Epithelial cell of proximal tubule (primary cell): Measurements from ENCODE around the gene FHIT. TPM values are rescaled to one million over a fixed set of nuclear protein-coding genes. Genes with fewer than 3 reads are reported as not detected.

Experiments used
- DNase-seq: peaks from one replicate; pipeline ENCODE4 v3.0.0-alpha.2; 2011; ENCODE audit warnings: low read depth
- H3K4me3 ChIP-seq: 2 replicates; pipeline ENCODE4 v1.5.1; 2011; ENCODE audit warnings: low read depth, mild to moderate bottlenecking, low read length
- total RNA-seq: library from RNA; depleted of rRNA; stranded (reverse); fragments of >200 nt; gene quantifications from 2 replicates; pipeline ENCODE4 v1.2.3, GENCODE V29; 2015
- TF ChIP-seq, protein P1 (sequence below): conservative IDR thresholded peaks from 2 replicates; pipeline ENCODE4 v1.5.1; 2012; ENCODE audit warnings: low read depth, mild to moderate bottlenecking, low read length

Gene FHIT
- total RNA-seq, 1 donor from 2014 or later: 3.7 TPM

DNA sequence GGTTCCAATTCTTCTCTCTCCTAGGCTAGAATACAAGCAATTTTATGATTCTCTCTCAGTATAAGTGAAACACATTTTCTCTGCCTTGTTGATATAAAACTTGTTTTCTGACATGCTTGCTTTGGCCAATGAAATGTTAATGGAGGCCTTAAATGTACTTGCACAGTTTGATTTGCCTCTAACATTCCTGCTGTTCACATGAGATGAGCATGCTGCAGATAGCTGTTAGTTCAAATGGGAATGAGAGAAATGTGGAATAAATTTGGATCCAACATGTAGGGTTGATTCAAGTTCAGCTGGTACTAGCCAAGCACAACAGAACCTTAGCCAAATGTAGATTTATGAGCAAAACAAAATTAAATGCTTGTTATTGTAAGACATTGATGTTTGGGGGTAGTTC, 32.6 kb upstream of the FHIT start:
- TF ChIP-seq, protein P1, sequence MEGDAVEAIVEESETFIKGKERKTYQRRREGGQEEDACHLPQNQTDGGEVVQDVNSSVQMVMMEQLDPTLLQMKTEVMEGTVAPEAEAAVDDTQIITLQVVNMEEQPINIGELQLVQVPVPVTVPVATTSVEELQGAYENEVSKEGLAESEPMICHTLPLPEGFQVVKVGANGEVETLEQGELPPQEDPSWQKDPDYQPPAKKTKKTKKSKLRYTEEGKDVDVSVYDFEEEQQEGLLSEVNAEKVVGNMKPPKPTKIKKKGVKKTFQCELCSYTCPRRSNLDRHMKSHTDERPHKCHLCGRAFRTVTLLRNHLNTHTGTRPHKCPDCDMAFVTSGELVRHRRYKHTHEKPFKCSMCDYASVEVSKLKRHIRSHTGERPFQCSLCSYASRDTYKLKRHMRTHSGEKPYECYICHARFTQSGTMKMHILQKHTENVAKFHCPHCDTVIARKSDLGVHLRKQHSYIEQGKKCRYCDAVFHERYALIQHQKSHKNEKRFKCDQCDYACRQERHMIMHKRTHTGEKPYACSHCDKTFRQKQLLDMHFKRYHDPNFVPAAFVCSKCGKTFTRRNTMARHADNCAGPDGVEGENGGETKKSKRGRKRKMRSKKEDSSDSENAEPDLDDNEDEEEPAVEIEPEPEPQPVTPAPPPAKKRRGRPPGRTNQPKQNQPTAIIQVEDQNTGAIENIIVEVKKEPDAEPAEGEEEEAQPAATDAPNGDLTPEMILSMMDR: no peak
- no peak for DNase-seq

DNA sequence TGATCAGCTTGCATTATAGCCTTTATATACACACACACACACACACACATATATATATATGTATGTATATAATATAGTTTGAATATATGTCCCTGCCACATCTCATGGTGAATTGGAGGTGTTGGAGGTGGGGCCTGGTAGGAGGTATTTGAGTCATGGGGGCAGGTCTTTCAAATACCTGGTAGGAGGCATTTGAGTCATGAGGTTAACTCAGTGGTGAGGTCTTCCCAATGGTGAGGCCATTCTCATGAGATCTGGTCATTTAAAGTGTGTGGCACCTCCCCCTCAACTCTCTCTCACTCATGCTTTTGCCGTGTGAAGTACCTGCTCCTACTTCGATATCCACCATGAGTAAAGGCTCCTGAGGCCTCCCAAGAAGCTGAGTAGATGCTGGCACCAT, 27.5 kb upstream of the FHIT start:
- no peak overlapping the region for H3K4me3 ChIP-seq
- DNase-seq: no peak
- TF ChIP-seq, protein P1: no peak

More for the DNA sequence above, 32.6 kb upstream of the FHIT start:
- H3K4me3 ChIP-seq: no peak overlapping the region

- H3K4me3 ChIP-seq: no peak overlapping the region
- TF ChIP-seq, protein P1: no peak
- DNase-seq: peak; percentile 6
Observed at GRCh38 chr3:61277411-61277810, 26.2 kb upstream of the FHIT start.

DNA sequence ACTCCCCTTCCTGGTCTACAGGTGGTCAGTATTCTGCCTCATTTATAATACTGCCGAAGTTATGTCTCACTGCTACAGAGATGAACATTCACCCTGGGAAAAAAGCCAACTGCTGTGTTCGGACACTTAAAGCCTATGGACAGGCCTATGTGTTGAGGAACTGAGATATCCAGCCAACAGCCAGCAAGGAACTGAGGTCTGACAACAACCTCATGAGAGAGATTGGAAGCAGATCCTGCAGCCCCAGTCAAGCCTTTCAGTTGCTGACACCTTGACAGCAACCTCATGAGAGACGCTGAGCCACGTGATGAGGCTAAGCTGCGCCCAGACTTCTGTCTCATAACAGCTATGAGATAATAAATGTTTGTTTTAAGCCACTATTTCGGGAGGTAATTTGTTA, 18.2 kb upstream of the FHIT start:
- no peak overlapping the region for H3K4me3 ChIP-seq
- no peak for DNase-seq
- TF ChIP-seq, protein P1: no peak

DNA sequence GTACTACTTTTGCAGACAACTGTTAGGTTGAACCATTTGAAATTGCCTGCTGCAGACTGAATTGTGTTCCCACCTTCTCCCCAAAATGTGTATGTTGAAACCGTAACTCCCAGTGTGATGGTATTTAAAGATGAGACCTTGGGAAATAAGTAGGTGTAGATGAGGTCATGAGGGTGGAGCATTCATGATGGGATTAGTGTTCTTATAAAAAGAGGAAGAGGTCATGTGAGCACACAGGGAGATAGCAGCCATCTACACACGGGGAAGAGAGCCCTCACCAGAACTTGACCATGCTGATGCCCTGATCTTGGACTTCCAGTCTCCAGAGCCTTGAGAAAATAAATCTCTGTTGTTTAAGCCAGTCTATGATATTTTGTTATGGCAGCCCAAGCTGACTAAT, 17.4 kb upstream of the FHIT start:
- TF ChIP-seq, protein P1: no peak
- DNase-seq: no peak
- H3K4me3 ChIP-seq: no peak overlapping the region

- H3K4me3 ChIP-seq: no peak overlapping the region
- TF ChIP-seq, protein P1: no peak
- DNase-seq: no peak
Observed at GRCh38 chr3:61264281-61264680, 13.0 kb upstream of the FHIT start.

DNA sequence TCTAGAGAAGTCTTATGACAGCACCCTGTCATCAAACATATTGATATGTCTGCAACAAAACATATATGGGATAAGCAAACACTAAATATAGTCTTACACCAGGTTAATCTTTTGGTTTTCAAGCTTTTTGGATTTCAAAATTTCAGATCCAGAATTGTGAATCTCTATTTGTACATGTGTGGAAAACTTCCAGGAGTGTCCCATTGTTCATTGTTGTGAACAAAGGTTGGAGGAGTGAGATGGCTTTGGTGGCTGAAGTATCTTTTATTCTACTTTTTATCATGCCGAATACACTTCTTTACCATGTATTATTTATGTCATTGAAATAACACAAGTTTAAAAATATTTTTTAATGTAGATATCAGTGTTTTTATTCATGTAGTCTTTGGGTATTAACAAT, 5.9 kb upstream of the FHIT start:
- no peak for DNase-seq
- TF ChIP-seq, protein P1: no peak
- no peak overlapping the region for H3K4me3 ChIP-seq
